HFF-Myc (cell line): ENCODE data around the gene SDHAF4.

Experiments
- DNase-seq: peaks from one replicate; pipeline ENCODE4 v3.0.0-alpha.2; 2011; ENCODE audit warnings: low read depth; ENCODE audit errors: extremely low read depth
- H3K4me3 ChIP-seq: replicated peaks from 2 replicates; pipeline ENCODE4 v1.5.1; 2011; ENCODE audit warnings: low read depth, mild to moderate bottlenecking, control low read depth, low read length
- CTCF ChIP-seq: IDR thresholded peaks from 2 replicates; pipeline ENCODE4 v1.5.1; 2012; ENCODE audit warnings: mild to moderate bottlenecking, low read depth, low read length, control low read depth; ENCODE audit errors: missing control alignments

SDHAF4 gene

GRCh38 chr6:70566751-70567382 is at the start of gene SDHAF4:
SDHAF4 (plus strand) TSS chr6:70566930; CDS start chr6:70566941, 11 bp downstream.
- DNase-seq: peak; percentile 42
- peak within 1 kb of the TSS; percentile 88 for H3K4me3 ChIP-seq
- no peak for TF ChIP-seq CTCF

GRCh38 chr6:70518723-70519122 is 48.0 kb upstream of the SDHAF4 start:
- no peak for TF ChIP-seq CTCF
- DNase-seq: no peak
- H3K4me3 ChIP-seq: no peak overlapping the region

- H3K4me3 ChIP-seq: no peak overlapping the region
- TF ChIP-seq CTCF: peak; percentile 16
- DNase-seq: no peak
Observed at GRCh38 chr6:70520575-70520974, 46.2 kb upstream of the SDHAF4 start.

- no peak overlapping the region for H3K4me3 ChIP-seq
- no peak for DNase-seq
Observed at GRCh38 chr6:70524721-70525286, 41.9 kb upstream of the SDHAF4 start.

GRCh38 chr6:70527071-70527737 is 39.5 kb upstream of the SDHAF4 start:
- DNase-seq: no peak
- no peak overlapping the region for H3K4me3 ChIP-seq
- no peak for TF ChIP-seq CTCF

More at GRCh38 chr6:70524721-70525286, 41.9 kb upstream of the SDHAF4 start:
- no peak for TF ChIP-seq CTCF

- no peak for DNase-seq
- H3K4me3 ChIP-seq: no peak overlapping the region
- no peak for TF ChIP-seq CTCF
Observed at GRCh38 chr6:70530023-70530422, 36.7 kb upstream of the SDHAF4 start.
